GM23338 (cell line): ENCODE data around the gene FAM83B. TPM values are rescaled to one million over a fixed set of nuclear protein-coding genes. Genes with fewer than 3 reads are reported as not detected.
A peak's percentile ranks its signal among the peaks of the same experiment; 100 is the strongest.

ENCODE experiments used
- ATAC-seq: fragments of 200-7000 bp; cut with Tn5 transposase; 3 replicates; pipeline ENCODE4 v1.9.1; 2020
- DNase-seq: peaks from one replicate; pipeline ENCODE4 v3.0.0-alpha.2; 2015; ENCODE audit warnings: low spot score
- H2AFZ ChIP-seq: fragments of 200-600 bp; sonication (generic); 2 replicates; pipeline ENCODE4 v1.8.0; 2016; ENCODE audit warnings: antibody characterized with exemption, mild to moderate bottlenecking, moderate library complexity
- H3F3A ChIP-seq: fragments of 200-600 bp; sonication (generic); replicated peaks from 2 replicates; pipeline ENCODE4 v1.8.0; 2017; ENCODE audit warnings: antibody characterized with exemption, mixed run types, low read depth
- H3K27ac ChIP-seq: fragments of 200-600 bp; sonication (generic); 2 replicates; pipeline ENCODE4 v1.6.1; 2016; ENCODE audit warnings: low read depth
- H3K27me3 ChIP-seq: fragments of 200-600 bp; sonication (generic); 2 replicates; pipeline ENCODE4 v1.8.0; 2016; ENCODE audit warnings: mild to moderate bottlenecking, mixed run types, moderate library complexity; ENCODE audit not compliant: insufficient read depth
- H3K36me3 ChIP-seq: fragments of 200-600 bp; sonication (generic); 2 replicates; pipeline ENCODE4 v1.8.0; 2016; ENCODE audit warnings: mild to moderate bottlenecking; ENCODE audit not compliant: insufficient read depth
- H3K4me1 ChIP-seq: fragments of 200-600 bp; sonication (generic); 2 replicates; pipeline ENCODE4 v1.8.0; 2016; ENCODE audit warnings: mild to moderate bottlenecking, moderate library complexity; ENCODE audit not compliant: insufficient read depth
- H3K4me2 ChIP-seq: fragments of 200-600 bp; sonication (generic); 2 replicates; pipeline ENCODE4 v1.7.1; 2017; ENCODE audit warnings: mixed run types
- H3K4me3 ChIP-seq: fragments of 200-600 bp; sonication (generic); 2 replicates; pipeline ENCODE4 v1.6.1; 2016; ENCODE audit warnings: mixed run types
- H3K79me2 ChIP-seq: fragments of 200-600 bp; sonication (generic); replicated peaks from 2 replicates; pipeline ENCODE4 v1.8.0; 2017; ENCODE audit warnings: mild to moderate bottlenecking; ENCODE audit not compliant: insufficient read depth
- H3K9me2 ChIP-seq: fragments of 200-600 bp; sonication (generic); 2 replicates; pipeline ENCODE4 v1.8.0; 2017; ENCODE audit not compliant: insufficient read depth
- H4K20me1 ChIP-seq: fragments of 200-600 bp; sonication (generic); replicated peaks from 2 replicates; pipeline ENCODE4 v1.8.0; 2017; ENCODE audit warnings: mild to moderate bottlenecking; ENCODE audit not compliant: insufficient read depth
- H3K27ac Mint-ChIP-seq: 2 replicates; pipeline ENCODE4 v1.8.0; 2020; ENCODE audit warnings: inconsistent platforms, mild to moderate bottlenecking, moderate library complexity, mixed read lengths
- H3K27me3 Mint-ChIP-seq: 3 replicates; pipeline ENCODE4 v1.8.0; 2022; ENCODE audit warnings: low read depth, mild to moderate bottlenecking, moderate library complexity, mixed read lengths, inconsistent platforms; ENCODE audit not compliant: insufficient read depth, poor library complexity
- H3K36me3 Mint-ChIP-seq: 3 replicates; pipeline ENCODE4 v1.8.0; 2021; ENCODE audit warnings: low read depth, mild to moderate bottlenecking, inconsistent platforms, moderate library complexity, mixed read lengths
- H3K4me1 Mint-ChIP-seq: 3 replicates; pipeline ENCODE4 v1.8.0; 2020; ENCODE audit warnings: mild to moderate bottlenecking, inconsistent platforms, mixed read lengths
- H3K4me3 Mint-ChIP-seq: 3 replicates; pipeline ENCODE4 v1.8.0; 2021; ENCODE audit warnings: moderate library complexity, mild to moderate bottlenecking, inconsistent platforms, mixed read lengths
- H3K9me3 Mint-ChIP-seq: 3 replicates; pipeline ENCODE4 v1.8.0; 2020; ENCODE audit warnings: moderate library complexity, mild to moderate bottlenecking, inconsistent platforms, mixed read lengths
- CREB1 ChIP-seq: fragments of 250-450 bp; sonication (Bioruptor Pico); IDR thresholded peaks from 2 replicates; pipeline ENCODE4 v1.5.0; 2020; ENCODE audit warnings: low read depth, mild to moderate bottlenecking, moderate library complexity
- EZH2 ChIP-seq: fragments of 200-600 bp; sonication (generic); IDR thresholded peaks from one replicate; pipeline ENCODE4 v1.8.0; 2017; ENCODE audit warnings: antibody characterized with exemption, mild to moderate bottlenecking, low read depth; ENCODE audit not compliant: unreplicated experiment
- EZH2phosphoT487 ChIP-seq: fragments of 200-600 bp; sonication (generic); IDR thresholded peaks from one replicate; pipeline ENCODE4 v1.8.1; 2018; ENCODE audit warnings: antibody characterized with exemption; ENCODE audit not compliant: unreplicated experiment
- JUNB ChIP-seq: IDR thresholded peaks from one replicate; pipeline ENCODE4 v1.6.1; 2016; ENCODE audit warnings: antibody characterized with exemption; ENCODE audit not compliant: unreplicated experiment
- NANOG ChIP-seq: IDR thresholded peaks from 2 replicates; pipeline ENCODE4 v1.6.1; 2016; ENCODE audit warnings: antibody characterized with exemption, borderline replicate concordance
- POLR2AphosphoS5 ChIP-seq: IDR thresholded peaks from 2 replicates; pipeline ENCODE4 v1.6.1; 2016; ENCODE audit warnings: antibody characterized with exemption, low read depth
- REST ChIP-seq: IDR thresholded peaks from one replicate; pipeline ENCODE4 v1.6.1; 2018; ENCODE audit warnings: antibody characterized with exemption; ENCODE audit not compliant: unreplicated experiment
- STAT1 ChIP-seq: IDR thresholded peaks from one replicate; pipeline ENCODE4 v1.6.1; 2016; ENCODE audit warnings: antibody characterized with exemption; ENCODE audit not compliant: unreplicated experiment
- ZNF114 ChIP-seq: fragments of 250-450 bp; sonication (Bioruptor Pico); IDR thresholded peaks from 2 replicates; pipeline ENCODE4 v1.5.0; 2020; ENCODE audit warnings: mild to moderate bottlenecking, moderate library complexity
- ZNF331 ChIP-seq: fragments of 250-450 bp; sonication (Bioruptor Pico); IDR thresholded peaks from 2 replicates; pipeline ENCODE4 v1.5.0; 2020; ENCODE audit warnings: low read depth, mild to moderate bottlenecking, moderate library complexity
- polyA plus RNA-seq: library from polyadenylated mRNA; unstranded; fragments of >200 nt; fragmentation: Nextera tagmentation; extraction: Ambion mirVana; gene quantifications from 2 replicates; pipeline ENCODE4 v1.2.1, GENCODE V29; 2016
- total RNA-seq: library from RNA; depleted of rRNA; stranded (reverse); fragments of >200 nt; shearing (Covaris generic); gene quantifications from 2 replicates; pipeline ENCODE4 v1.2.3, GENCODE V29; 2014
- TF ChIP-seq, protein P1 (sequence below), 2 experiments: fragments of 200-600 bp in 1 of 2; sonication (generic) in 1 of 2; conservative IDR thresholded peaks; 2 replicates each; pipeline versions ENCODE4 v1.5.1 to v1.6.1; 2016 to 2017; ENCODE audit warnings: antibody characterized with exemption in 2 of 2, low read depth in 2 of 2, mild to moderate bottlenecking in 2 of 2, moderate library complexity in 1 of 2
- TF ChIP-seq, protein P2 (sequence below): IDR thresholded peaks from 2 replicates; pipeline ENCODE4 v1.6.1; 2016; ENCODE audit warnings: antibody characterized with exemption

Gene FAM83B
- total and polyA plus RNA-seq, 2 experiments from 2014 or later, result 1.4 to 7.7 TPM

GRCh38 chr6:54850114-54850513 is 3.5 kb downstream of the FAM83B start:
- peaks cover 30% of the 10 kb centered on the region for H3K27me3 ChIP-seq
- TF ChIP-seq CREB1 (CRISPR knock-in tag) (no peak), EZH2 (no peak), ZNF331 (CRISPR knock-in tag) (no peak)
- peaks cover 7% of the 10 kb centered on the region; the same call in 1 of the 2 replicates for H3K79me2 ChIP-seq
- H2AFZ ChIP-seq, result no peak overlapping the region
- no peaks in the 10 kb centered on the region for H4K20me1 ChIP-seq
- ATAC-seq (no peak), DNase-seq (no peak)
- no peaks in the 10 kb centered on the region for H3F3A ChIP-seq
- H3K27ac Mint-ChIP-seq, result no peak overlapping the region
- no peak overlapping the region for H3K27ac ChIP-seq
- H3K4me3 Mint-ChIP-seq, result no peak overlapping the region
- H3K36me3 Mint-ChIP-seq, result peaks cover 15% of the 10 kb centered on the region; the same call in 2 of the 3 replicates
- H3K4me1 ChIP-seq, result peaks cover 11% of the 10 kb centered on the region
- no peaks in the 10 kb centered on the region for H3K9me2 ChIP-seq
- no peak overlapping the region for H3K4me2 ChIP-seq
- H3K36me3 ChIP-seq, result no peaks in the 10 kb centered on the region
- no peak overlapping the region for H3K4me3 ChIP-seq
- peaks cover 16% of the 10 kb centered on the region; the same call in 2 of the 3 replicates for H3K4me1 Mint-ChIP-seq
- peaks cover 12% of the 10 kb centered on the region for H3K27me3 Mint-ChIP-seq
- H3K9me3 Mint-ChIP-seq, result peaks cover 11% of the 10 kb centered on the region; the same call in 2 of the 3 replicates

DNA sequence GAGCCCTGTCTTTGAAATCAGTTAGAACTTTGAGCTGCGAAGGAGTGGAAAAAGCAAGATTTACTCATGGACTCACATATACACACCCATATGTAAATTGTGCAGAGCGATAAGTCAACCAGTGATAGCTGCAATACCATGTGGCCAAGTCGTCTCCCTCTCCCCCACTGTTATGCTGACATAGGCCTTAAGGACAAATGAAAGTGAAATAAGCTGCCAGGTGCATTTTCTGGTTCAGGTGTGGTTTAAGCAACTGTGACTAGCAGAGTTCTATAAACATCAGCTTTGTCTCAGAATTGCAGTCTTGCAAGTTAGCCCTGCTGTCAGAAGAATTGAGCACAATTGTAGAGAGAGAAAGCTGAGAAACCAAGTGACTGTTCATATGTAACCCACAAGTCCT is 9.6 kb downstream of the FAM83B start:
- H3K36me3 ChIP-seq, result no peaks in the 10 kb centered on the region
- Mint-ChIP-seq H3K36me3 (peaks cover 15% of the 10 kb centered on the region; the same call in 2 of the 3 replicates), H3K27me3 (no peaks in the 10 kb centered on the region), H3K27ac (no peak overlapping the region), H3K9me3 (peaks cover 8% of the 10 kb centered on the region; the same call in 1 of the 3 replicates), H3K4me1 (peaks cover 28% of the 10 kb centered on the region), H3K4me3 (no peak overlapping the region)
- H3K4me1 ChIP-seq, result peaks cover 24% of the 10 kb centered on the region
- H2AFZ ChIP-seq, result no peak overlapping the region
- ATAC-seq, result no peak
- no peak overlapping the region for H3K4me2 ChIP-seq
- no peaks in the 10 kb centered on the region for H4K20me1 ChIP-seq
- H3K9me2 ChIP-seq, result no peaks in the 10 kb centered on the region
- H3K27me3 ChIP-seq, result no peaks in the 10 kb centered on the region
- H3K27ac ChIP-seq, result no peak overlapping the region
- no peaks in the 10 kb centered on the region for H3F3A ChIP-seq
- no peak overlapping the region for H3K4me3 ChIP-seq
- H3K79me2 ChIP-seq, result no peaks in the 10 kb centered on the region
- DNase-seq, result peak; percentile 11
- TF ChIP-seq ZNF331 (CRISPR knock-in tag), result no peak
- TF ChIP-seq CREB1 (CRISPR knock-in tag), result no peak
- TF ChIP-seq EZH2, result no peak
- TF ChIP-seq ZNF114 (CRISPR knock-in tag), result no peak
- no peak for TF ChIP-seq EZH2phosphoT487
- TF ChIP-seq, protein P1, sequence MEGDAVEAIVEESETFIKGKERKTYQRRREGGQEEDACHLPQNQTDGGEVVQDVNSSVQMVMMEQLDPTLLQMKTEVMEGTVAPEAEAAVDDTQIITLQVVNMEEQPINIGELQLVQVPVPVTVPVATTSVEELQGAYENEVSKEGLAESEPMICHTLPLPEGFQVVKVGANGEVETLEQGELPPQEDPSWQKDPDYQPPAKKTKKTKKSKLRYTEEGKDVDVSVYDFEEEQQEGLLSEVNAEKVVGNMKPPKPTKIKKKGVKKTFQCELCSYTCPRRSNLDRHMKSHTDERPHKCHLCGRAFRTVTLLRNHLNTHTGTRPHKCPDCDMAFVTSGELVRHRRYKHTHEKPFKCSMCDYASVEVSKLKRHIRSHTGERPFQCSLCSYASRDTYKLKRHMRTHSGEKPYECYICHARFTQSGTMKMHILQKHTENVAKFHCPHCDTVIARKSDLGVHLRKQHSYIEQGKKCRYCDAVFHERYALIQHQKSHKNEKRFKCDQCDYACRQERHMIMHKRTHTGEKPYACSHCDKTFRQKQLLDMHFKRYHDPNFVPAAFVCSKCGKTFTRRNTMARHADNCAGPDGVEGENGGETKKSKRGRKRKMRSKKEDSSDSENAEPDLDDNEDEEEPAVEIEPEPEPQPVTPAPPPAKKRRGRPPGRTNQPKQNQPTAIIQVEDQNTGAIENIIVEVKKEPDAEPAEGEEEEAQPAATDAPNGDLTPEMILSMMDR (conservative IDR thresholded peaks at IDR 0.05; ENCODE audit: low read depth in 2 of 2), result no peak
- no peak for TF ChIP-seq NANOG
- TF ChIP-seq POLR2AphosphoS5, result no peak
- TF ChIP-seq, protein P2, sequence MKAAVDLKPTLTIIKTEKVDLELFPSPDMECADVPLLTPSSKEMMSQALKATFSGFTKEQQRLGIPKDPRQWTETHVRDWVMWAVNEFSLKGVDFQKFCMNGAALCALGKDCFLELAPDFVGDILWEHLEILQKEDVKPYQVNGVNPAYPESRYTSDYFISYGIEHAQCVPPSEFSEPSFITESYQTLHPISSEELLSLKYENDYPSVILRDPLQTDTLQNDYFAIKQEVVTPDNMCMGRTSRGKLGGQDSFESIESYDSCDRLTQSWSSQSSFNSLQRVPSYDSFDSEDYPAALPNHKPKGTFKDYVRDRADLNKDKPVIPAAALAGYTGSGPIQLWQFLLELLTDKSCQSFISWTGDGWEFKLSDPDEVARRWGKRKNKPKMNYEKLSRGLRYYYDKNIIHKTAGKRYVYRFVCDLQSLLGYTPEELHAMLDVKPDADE, result no peak
- TF ChIP-seq STAT1, result no peak
- no peak for TF ChIP-seq JUNB
- no peak for TF ChIP-seq REST
